SK-N-SH treated with all-trans-retinoic acid at 6 μM for 48 hours (cell line): ENCODE results near the gene GPS2.

Experiments
- BACH2 ChIP-seq: fragments of 250-450 bp; sonication (Bioruptor Pico); IDR thresholded peaks from 2 replicates; pipeline ENCODE4 v1.9.0; 2021; ENCODE audit warnings: mild to moderate bottlenecking, borderline replicate concordance
- CSDC2 ChIP-seq: fragments of 250-450 bp; sonication (Bioruptor Pico); IDR thresholded peaks from 2 replicates; pipeline ENCODE4 v1.5.0; 2020; ENCODE audit warnings: mild to moderate bottlenecking, moderate library complexity
- ESRRG ChIP-seq: fragments of 250-450 bp; sonication (Bioruptor Pico); IDR thresholded peaks from 2 replicates; pipeline ENCODE4 v1.6.1; 2021; ENCODE audit warnings: mild to moderate bottlenecking
- GLIS3 ChIP-seq: fragments of 250-450 bp; sonication (Bioruptor Pico); IDR thresholded peaks from 2 replicates; pipeline ENCODE4 v1.5.0; 2020; ENCODE audit warnings: mild to moderate bottlenecking, moderate library complexity
- OSR1 ChIP-seq: fragments of 250-450 bp; sonication (Bioruptor Pico); IDR thresholded peaks from 2 replicates; pipeline ENCODE4 v1.8.0; 2022; ENCODE audit warnings: moderate library complexity, mild to moderate bottlenecking, inconsistent platforms
- RARB ChIP-seq: fragments of 250-450 bp; sonication (Bioruptor Pico); IDR thresholded peaks from 2 replicates; pipeline ENCODE4 v1.8.0; 2021; ENCODE audit warnings: mild to moderate bottlenecking, moderate library complexity
- TCF4 ChIP-seq: fragments of 250-450 bp; sonication (Bioruptor Pico); IDR thresholded peaks from 2 replicates; pipeline ENCODE4 v1.8.0; 2021; ENCODE audit warnings: mild to moderate bottlenecking, moderate library complexity, borderline replicate concordance
- ZC3H10 ChIP-seq: fragments of 250-450 bp; sonication (Bioruptor Pico); IDR thresholded peaks from 2 replicates; pipeline ENCODE4 v1.5.1; 2021; ENCODE audit warnings: mild to moderate bottlenecking, moderate library complexity
- ZFP3 ChIP-seq: fragments of 250-450 bp; sonication (Bioruptor Pico); IDR thresholded peaks from 2 replicates; pipeline ENCODE4 v1.5.0; 2020; ENCODE audit warnings: mild to moderate bottlenecking, moderate library complexity
- ZNF565 ChIP-seq: fragments of 450-650 bp; formaldehyde crosslinking; conservative IDR thresholded peaks from 2 replicates; pipeline ENCODE4 v1.5.0; 2020; ENCODE audit warnings: low read depth, mild to moderate bottlenecking, moderate library complexity
- TF ChIP-seq, protein P1 (sequence below): fragments of 250-450 bp; sonication (Bioruptor Pico); IDR thresholded peaks from 2 replicates; pipeline ENCODE4 v1.5.1; 2020; ENCODE audit warnings: low read depth, mild to moderate bottlenecking, moderate library complexity
- TF ChIP-seq, protein P2 (sequence below): fragments of 250-450 bp; sonication (Bioruptor Pico); IDR thresholded peaks from 2 replicates; pipeline ENCODE4 v1.8.0; 2020; ENCODE audit warnings: mild to moderate bottlenecking, moderate library complexity, borderline replicate concordance
- TF ChIP-seq, protein P3 (sequence below): fragments of 250-450 bp; sonication (Bioruptor Pico); IDR thresholded peaks from 2 replicates; pipeline ENCODE4 v1.5.1; 2021; ENCODE audit warnings: mild to moderate bottlenecking, moderate library complexity

DNA sequence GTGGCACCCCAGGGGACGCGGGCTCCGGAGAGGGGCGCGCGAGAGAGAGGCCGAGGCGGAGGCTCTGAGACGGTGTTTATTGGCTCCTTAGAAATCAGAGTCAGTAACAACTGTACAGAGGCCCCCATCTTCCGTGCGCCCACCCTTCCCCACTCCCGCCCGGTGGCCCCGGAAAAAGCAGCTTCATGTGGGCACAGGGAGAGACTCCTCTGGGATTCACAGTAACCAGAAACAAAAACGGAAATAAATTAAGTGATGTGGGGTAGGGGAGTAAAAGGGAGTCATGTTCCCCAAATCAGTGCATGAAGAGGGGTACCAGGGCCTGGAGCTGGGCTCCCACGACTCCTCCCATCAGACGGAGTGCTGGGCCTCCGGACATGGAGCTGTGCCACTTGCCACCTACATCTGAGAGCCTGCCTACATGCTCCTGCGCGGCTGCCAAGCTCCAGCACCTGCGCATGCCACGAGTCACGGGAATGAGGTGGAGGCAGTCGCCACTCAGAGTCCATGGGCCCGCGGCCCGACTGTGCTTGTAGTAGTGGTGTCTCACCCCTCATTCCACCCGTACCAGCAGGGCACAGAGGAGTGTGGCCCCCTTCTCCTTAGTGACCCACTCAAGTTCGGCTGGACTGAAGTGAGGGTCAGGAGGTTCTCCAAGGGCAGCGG is 543 bp upstream of the GPS2 start:
- TF ChIP-seq, protein P1, sequence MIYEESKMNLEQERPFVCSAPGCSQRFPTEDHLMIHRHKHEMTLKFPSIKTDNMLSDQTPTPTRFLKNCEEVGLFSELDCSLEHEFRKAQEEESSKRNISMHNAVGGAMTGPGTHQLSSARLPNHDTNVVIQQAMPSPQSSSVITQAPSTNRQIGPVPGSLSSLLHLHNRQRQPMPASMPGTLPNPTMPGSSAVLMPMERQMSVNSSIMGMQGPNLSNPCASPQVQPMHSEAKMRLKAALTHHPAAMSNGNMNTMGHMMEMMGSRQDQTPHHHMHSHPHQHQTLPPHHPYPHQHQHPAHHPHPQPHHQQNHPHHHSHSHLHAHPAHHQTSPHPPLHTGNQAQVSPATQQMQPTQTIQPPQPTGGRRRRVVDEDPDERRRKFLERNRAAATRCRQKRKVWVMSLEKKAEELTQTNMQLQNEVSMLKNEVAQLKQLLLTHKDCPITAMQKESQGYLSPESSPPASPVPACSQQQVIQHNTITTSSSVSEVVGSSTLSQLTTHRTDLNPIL = no peak
- TF ChIP-seq, protein P2, sequence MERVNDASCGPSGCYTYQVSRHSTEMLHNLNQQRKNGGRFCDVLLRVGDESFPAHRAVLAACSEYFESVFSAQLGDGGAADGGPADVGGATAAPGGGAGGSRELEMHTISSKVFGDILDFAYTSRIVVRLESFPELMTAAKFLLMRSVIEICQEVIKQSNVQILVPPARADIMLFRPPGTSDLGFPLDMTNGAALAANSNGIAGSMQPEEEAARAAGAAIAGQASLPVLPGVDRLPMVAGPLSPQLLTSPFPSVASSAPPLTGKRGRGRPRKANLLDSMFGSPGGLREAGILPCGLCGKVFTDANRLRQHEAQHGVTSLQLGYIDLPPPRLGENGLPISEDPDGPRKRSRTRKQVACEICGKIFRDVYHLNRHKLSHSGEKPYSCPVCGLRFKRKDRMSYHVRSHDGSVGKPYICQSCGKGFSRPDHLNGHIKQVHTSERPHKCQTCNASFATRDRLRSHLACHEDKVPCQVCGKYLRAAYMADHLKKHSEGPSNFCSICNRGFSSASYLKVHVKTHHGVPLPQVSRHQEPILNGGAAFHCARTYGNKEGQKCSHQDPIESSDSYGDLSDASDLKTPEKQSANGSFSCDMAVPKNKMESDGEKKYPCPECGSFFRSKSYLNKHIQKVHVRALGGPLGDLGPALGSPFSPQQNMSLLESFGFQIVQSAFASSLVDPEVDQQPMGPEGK = no peak
- TF ChIP-seq BACH2 (CRISPR knock-in tag) (no peak), GLIS3 (no peak), RARB (CRISPR knock-in tag) (no peak), ZNF565 (CRISPR knock-in tag) (no peak), OSR1 (CRISPR knock-in tag) (no peak), ESRRG (no peak), TCF4 (CRISPR knock-in tag) (no peak), ZC3H10 (CRISPR knock-in tag) (no peak), ZFP3 (no peak), CSDC2 (CRISPR knock-in tag) (no peak)
- TF ChIP-seq, protein P3, sequence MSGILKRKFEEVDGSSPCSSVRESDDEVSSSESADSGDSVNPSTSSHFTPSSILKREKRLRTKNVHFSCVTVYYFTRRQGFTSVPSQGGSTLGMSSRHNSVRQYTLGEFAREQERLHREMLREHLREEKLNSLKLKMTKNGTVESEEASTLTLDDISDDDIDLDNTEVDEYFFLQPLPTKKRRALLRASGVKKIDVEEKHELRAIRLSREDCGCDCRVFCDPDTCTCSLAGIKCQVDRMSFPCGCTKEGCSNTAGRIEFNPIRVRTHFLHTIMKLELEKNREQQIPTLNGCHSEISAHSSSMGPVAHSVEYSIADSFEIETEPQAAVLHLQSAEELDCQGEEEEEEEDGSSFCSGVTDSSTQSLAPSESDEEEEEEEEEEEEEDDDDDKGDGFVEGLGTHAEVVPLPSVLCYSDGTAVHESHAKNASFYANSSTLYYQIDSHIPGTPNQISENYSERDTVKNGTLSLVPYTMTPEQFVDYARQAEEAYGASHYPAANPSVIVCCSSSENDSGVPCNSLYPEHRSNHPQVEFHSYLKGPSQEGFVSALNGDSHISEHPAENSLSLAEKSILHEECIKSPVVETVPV (CRISPR knock-in tag) = no peak
